Caco-2 (cell line): ENCODE measurements around the gene SEZ6L. TPM values are rescaled to one million over a fixed set of nuclear protein-coding genes. Genes with fewer than 3 reads are reported as not detected.

Experiments used
- BruUV-seq: library from RNA; stranded (reverse); fragments of 400-500 nt; replicated peaks from 2 replicates; lab custom pipeline; 2021; lab: Mats Ljungman, UMichigan
- CTCF ChIA-PET: fragments of 300-600 bp; sonication (Branson Sonifier 250); formaldehyde crosslinking; loops from one replicate; lab custom pipeline; 2022; ENCODE audit warnings: antibody characterized with exemption; lab: Charles Lee
- POLR2A ChIA-PET: fragments of 300-600 bp; sonication (Branson Sonifier 250); formaldehyde crosslinking; loops from one replicate; lab custom pipeline; 2022; ENCODE audit warnings: antibody characterized with exemption; lab: Charles Lee
- DNase-seq, 2 experiments: peaks; one replicate each; pipeline versions ENCODE4 v3.0.0 to v3.0.0-alpha.2; 2020 to 2022
- H3K27me3 ChIP-seq: replicated peaks from 2 replicates; pipeline ENCODE4 v1.6.0; 2011; ENCODE audit warnings: low read length; ENCODE audit not compliant: control insufficient read depth, insufficient read depth
- H3K36me3 ChIP-seq: 2 replicates; pipeline ENCODE4 v1.5.1; 2011; ENCODE audit warnings: low read length; ENCODE audit not compliant: control insufficient read depth, insufficient read depth
- H3K4me1 ChIP-seq: fragments of 250-450 bp; sonication (Bioruptor Pico); 2 replicates; pipeline ENCODE4 v1.5.1; 2020; ENCODE audit warnings: mild to moderate bottlenecking
- H3K4me3 ChIP-seq: 2 replicates; pipeline ENCODE4 v1.5.1; 2011; ENCODE audit warnings: low read depth, mild to moderate bottlenecking, control low read depth, low read length
- H3K9me3 ChIP-seq: fragments of 250-450 bp; sonication (Bioruptor Pico); 2 replicates; pipeline ENCODE4 v1.5.1; 2020; ENCODE audit warnings: mild to moderate bottlenecking, moderate library complexity
- H3K27ac Mint-ChIP-seq: one replicate; pipeline ENCODE4 v1.8.0; 2022; ENCODE audit warnings: mixed read lengths; ENCODE audit not compliant: unreplicated experiment
- H3K27me3 Mint-ChIP-seq: one replicate; pipeline ENCODE4 v1.8.0; 2022; ENCODE audit warnings: mixed read lengths; ENCODE audit not compliant: insufficient read depth, unreplicated experiment
- H3K36me3 Mint-ChIP-seq: one replicate; pipeline ENCODE4 v1.8.0; 2022; ENCODE audit warnings: mild to moderate bottlenecking, mixed read lengths; ENCODE audit not compliant: insufficient read depth, unreplicated experiment
- H3K4me1 Mint-ChIP-seq: one replicate; pipeline ENCODE4 v1.8.0; 2022; ENCODE audit warnings: low read depth, mixed read lengths; ENCODE audit not compliant: unreplicated experiment
- H3K4me3 Mint-ChIP-seq: one replicate; pipeline ENCODE4 v1.8.0; 2022; ENCODE audit warnings: mild to moderate bottlenecking, moderate library complexity, mixed read lengths; ENCODE audit not compliant: unreplicated experiment
- H3K9me3 Mint-ChIP-seq: one replicate; pipeline ENCODE4 v1.8.0; 2022; ENCODE audit warnings: mixed read lengths; ENCODE audit not compliant: unreplicated experiment
- intact Hi-C: fragments of 100-400 bp; cut with micrococcal nuclease; formaldehyde crosslinking; loops from one replicate; pipeline ENCODE4 v1.10.0; 2022; ENCODE audit not compliant: unreplicated experiment
- total RNA-seq: library from RNA; stranded (reverse); gene quantifications from 2 replicates; pipeline ENCODE4 v1.2.3, GENCODE V29; 2022
- TF ChIP-seq, protein P1 (sequence below), 2 experiments: fragments of 200-600 bp in 1 of 2; IDR thresholded peaks; 1 replicate in 1 of 2; 2 replicates in 1 of 2; pipeline versions ENCODE4 v1.5.1 to v1.8.0; 2011 to 2022; ENCODE audit warnings: antibody characterized with exemption in 1 of 2, control low read depth in 1 of 2, inconsistent platforms in 1 of 2, low read depth in 1 of 2, low read length in 1 of 2, mild to moderate bottlenecking in 1 of 2, moderate library complexity in 1 of 2; ENCODE audit not compliant: insufficient read depth in 1 of 2, severe bottlenecking in 1 of 2, unreplicated experiment in 1 of 2

SEZ6L gene
- total RNA-seq, 1 experiment from 2014 or later: not detected

DNA sequence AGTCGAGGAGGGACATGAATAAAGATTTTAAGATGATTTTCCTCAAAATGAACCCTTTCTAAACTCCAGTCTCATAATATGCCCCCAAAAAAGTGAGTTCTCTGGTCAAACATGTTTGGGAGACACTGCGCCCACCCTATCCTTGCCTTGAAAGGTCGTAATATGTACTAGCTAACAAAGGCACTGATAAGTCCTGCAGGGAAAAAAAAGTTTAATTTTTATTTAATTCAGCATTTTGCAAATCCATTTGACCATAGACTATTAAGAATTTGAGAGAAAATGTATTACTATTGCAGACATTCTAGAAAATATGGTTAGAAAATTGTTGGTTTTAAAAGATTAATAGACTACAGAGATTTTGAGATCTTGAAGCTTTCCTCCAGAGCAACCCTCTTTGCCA lies 139.2 kb downstream of the SEZ6L start:
- H3K4me3 Mint-ChIP-seq: no peak overlapping the region
- POLR2A ChIA-PET: no interaction called here
- Histone ChIP-seq H3K9me3 (no peaks in the 10 kb centered on the region), H3K4me3 (no peak overlapping the region), H3K36me3 (no peaks in the 10 kb centered on the region), H3K4me1 (no peaks in the 10 kb centered on the region), H3K27me3 (no peaks in the 10 kb centered on the region; the same call in 1 of the 2 replicates)
- DNase-seq: no peak
- no peak overlapping the region for H3K27ac Mint-ChIP-seq
- H3K9me3 Mint-ChIP-seq: no peaks in the 10 kb centered on the region
- peaks cover 10% of the 10 kb centered on the region for H3K27me3 Mint-ChIP-seq
- TF ChIP-seq, protein P1, sequence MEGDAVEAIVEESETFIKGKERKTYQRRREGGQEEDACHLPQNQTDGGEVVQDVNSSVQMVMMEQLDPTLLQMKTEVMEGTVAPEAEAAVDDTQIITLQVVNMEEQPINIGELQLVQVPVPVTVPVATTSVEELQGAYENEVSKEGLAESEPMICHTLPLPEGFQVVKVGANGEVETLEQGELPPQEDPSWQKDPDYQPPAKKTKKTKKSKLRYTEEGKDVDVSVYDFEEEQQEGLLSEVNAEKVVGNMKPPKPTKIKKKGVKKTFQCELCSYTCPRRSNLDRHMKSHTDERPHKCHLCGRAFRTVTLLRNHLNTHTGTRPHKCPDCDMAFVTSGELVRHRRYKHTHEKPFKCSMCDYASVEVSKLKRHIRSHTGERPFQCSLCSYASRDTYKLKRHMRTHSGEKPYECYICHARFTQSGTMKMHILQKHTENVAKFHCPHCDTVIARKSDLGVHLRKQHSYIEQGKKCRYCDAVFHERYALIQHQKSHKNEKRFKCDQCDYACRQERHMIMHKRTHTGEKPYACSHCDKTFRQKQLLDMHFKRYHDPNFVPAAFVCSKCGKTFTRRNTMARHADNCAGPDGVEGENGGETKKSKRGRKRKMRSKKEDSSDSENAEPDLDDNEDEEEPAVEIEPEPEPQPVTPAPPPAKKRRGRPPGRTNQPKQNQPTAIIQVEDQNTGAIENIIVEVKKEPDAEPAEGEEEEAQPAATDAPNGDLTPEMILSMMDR (IDR thresholded peaks at IDR 0.05; ENCODE audit: insufficient read depth in 1 of 2, low read depth in 1 of 2, low read length in 1 of 2, severe bottlenecking in 1 of 2, unreplicated experiment in 1 of 2): no peak
- H3K4me1 Mint-ChIP-seq: no peaks in the 10 kb centered on the region
- no TSS peak for BruUV-seq
- CTCF ChIA-PET: no interaction called here
- intact Hi-C loops: no loop called here
- no peaks in the 10 kb centered on the region for H3K36me3 Mint-ChIP-seq

DNA sequence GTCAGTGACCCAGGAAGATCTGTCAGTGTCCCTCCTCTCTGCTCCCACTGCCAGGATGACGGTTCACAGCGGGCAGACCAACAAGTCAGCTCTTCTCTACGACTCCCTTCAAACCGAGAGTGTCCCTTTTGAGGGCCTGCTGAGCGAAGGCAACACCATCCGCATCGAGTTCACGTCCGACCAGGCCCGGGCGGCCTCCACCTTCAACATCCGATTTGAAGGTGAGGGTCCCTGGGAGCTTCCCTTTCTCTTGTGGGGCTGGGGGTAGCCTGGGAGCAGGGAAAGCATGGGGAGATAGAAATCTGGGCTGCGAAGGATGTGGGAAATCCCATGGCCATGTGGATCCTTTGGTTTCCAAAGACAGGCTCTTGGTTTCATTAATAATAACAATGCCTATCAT lies 141.4 kb downstream of the SEZ6L start:
- ChIA-PET POLR2A (no interaction called here), CTCF (interaction anchor here (0.6 kb wide), 1 partner anchor 54 kb away, joined by 10 read pairs; no protein-coding TSS in a partner anchor)
- no peaks in the 10 kb centered on the region for H3K36me3 Mint-ChIP-seq
- H3K4me3 Mint-ChIP-seq: no peak overlapping the region
- H3K4me3 ChIP-seq: no peak overlapping the region
- H3K9me3 Mint-ChIP-seq: no peaks in the 10 kb centered on the region
- no peaks in the 10 kb centered on the region for H3K36me3 ChIP-seq
- H3K9me3 ChIP-seq: no peaks in the 10 kb centered on the region
- intact Hi-C loops: no loop called here
- BruUV-seq: no TSS peak
- H3K27ac Mint-ChIP-seq: no peak overlapping the region
- H3K4me1 Mint-ChIP-seq: no peaks in the 10 kb centered on the region
- DNase-seq: no peak
- H3K4me1 ChIP-seq: no peaks in the 10 kb centered on the region
- TF ChIP-seq, protein P1 (IDR thresholded peaks at IDR 0.05; ENCODE audit: insufficient read depth in 1 of 2, low read depth in 1 of 2, low read length in 1 of 2, severe bottlenecking in 1 of 2, unreplicated experiment in 1 of 2): no peak
- peaks cover 15% of the 10 kb centered on the region for H3K27me3 Mint-ChIP-seq
- no peaks in the 10 kb centered on the region; the same call in 1 of the 2 replicates for H3K27me3 ChIP-seq

DNA sequence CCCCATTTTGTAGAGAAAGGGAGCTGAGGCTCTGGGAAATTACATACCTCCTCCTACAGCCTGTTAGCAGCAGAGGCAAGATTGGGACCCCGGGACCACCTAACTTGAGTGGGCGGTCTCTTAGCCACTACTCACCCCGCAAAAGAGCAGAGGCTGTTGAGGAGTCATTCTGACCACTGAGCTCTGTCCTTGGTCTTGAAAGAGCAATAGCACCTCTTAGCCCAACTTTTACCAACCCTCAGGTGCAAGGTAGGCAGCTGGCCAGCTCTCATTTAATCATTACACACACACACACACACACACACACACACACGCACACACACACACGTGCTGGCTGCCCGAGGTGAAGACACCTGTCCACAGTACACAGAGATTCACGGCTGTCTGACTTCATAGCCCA lies 144.0 kb downstream of the SEZ6L start:
- H3K4me3 ChIP-seq: no peak overlapping the region
- H3K36me3 ChIP-seq: no peaks in the 10 kb centered on the region
- no peak overlapping the region for H3K4me3 Mint-ChIP-seq
- DNase-seq: no peak
- H3K27me3 ChIP-seq: no peaks in the 10 kb centered on the region; the same call in 1 of the 2 replicates
- H3K27me3 Mint-ChIP-seq: peaks cover 19% of the 10 kb centered on the region
- no peaks in the 10 kb centered on the region for H3K4me1 ChIP-seq
- H3K36me3 Mint-ChIP-seq: no peaks in the 10 kb centered on the region
- H3K27ac Mint-ChIP-seq: no peak overlapping the region
- no peaks in the 10 kb centered on the region for H3K4me1 Mint-ChIP-seq
- intact Hi-C loops: no loop called here
- H3K9me3 Mint-ChIP-seq: no peaks in the 10 kb centered on the region
- no TSS peak for BruUV-seq
- CTCF ChIA-PET: no interaction called here
- TF ChIP-seq, protein P1 (IDR thresholded peaks at IDR 0.05; ENCODE audit: insufficient read depth in 1 of 2, low read depth in 1 of 2, low read length in 1 of 2, severe bottlenecking in 1 of 2, unreplicated experiment in 1 of 2): no peak
- H3K9me3 ChIP-seq: no peaks in the 10 kb centered on the region
- POLR2A ChIA-PET: no interaction called here
